Urinary bladder (tissue), 4 donors: ENCODE measurements around the gene DOP1A. TPM values are rescaled to one million over a fixed set of nuclear protein-coding genes. Genes with fewer than 3 reads are reported as not detected.

ENCODE experiments used
- DNase-seq: peaks from one replicate; pipeline ENCODE4 v3.0.0-alpha.2; 2015; ENCODE audit errors: extremely low spot score
- H3K27ac ChIP-seq: one replicate; pipeline ENCODE4 v1.5.1; 2013; ENCODE audit warnings: low read depth, mild to moderate bottlenecking, moderate library complexity
- H3K36me3 ChIP-seq: one replicate; pipeline ENCODE4 v1.6.1; 2013; ENCODE audit warnings: mild to moderate bottlenecking, moderate library complexity; ENCODE audit not compliant: insufficient read depth
- H3K4me1 ChIP-seq: one replicate; pipeline ENCODE4 v1.6.1; 2013; ENCODE audit warnings: mild to moderate bottlenecking, moderate library complexity; ENCODE audit not compliant: insufficient read depth
- H3K4me3 ChIP-seq: one replicate; pipeline ENCODE4 v1.5.1; 2013; ENCODE audit warnings: low read depth, low read length
- WGBS: extraction: QIAGEN DNeasy Blood & Tissue Kit; methylation state at CpG from one replicate; pipeline ENCODE4 v1.1.7; 2013; 5-methylcytosine and 5-hydroxymethylcytosine counted together
- polyA plus RNA-seq: library from polyadenylated mRNA; stranded (reverse); fragments of 200-250 nt; gene quantifications from one replicate; pipeline ENCODE4 v1.2.3, GENCODE V29; 2013
- total RNA-seq: library from RNA; depleted of rRNA; stranded (reverse); fragments of >200 nt; gene quantifications from one replicate; pipeline ENCODE4 v1.2.3, GENCODE V29; 2014
- donor health status: healthy with polysubstance abuse.
- donor health status: healthy.

DOP1A gene
- total and polyA plus RNA-seq, 2 donors: 9.9 to 72.4 TPM

- Histone ChIP-seq H3K4me1 (no peaks in the 10 kb centered on the region), H3K27ac (no peak overlapping the region), H3K4me3 (no peak overlapping the region), H3K36me3 (no peaks in the 10 kb centered on the region)
- WGBS: 72% methylated on average over 5 of the region's 5 CpGs
- no peak for DNase-seq
Observed at GRCh38 chr6:83138118-83138722, 70.7 kb downstream of the DOP1A start.

- DNase-seq: no peak
- Histone ChIP-seq H3K36me3 (no peaks in the 10 kb centered on the region), H3K27ac (no peak overlapping the region), H3K4me1 (no peaks in the 10 kb centered on the region), H3K4me3 (no peak overlapping the region)
- 83% methylated on average over 3 of the region's 3 CpGs for WGBS
Observed at GRCh38 chr6:83138758-83139157, 71.3 kb downstream of the DOP1A start.

- no peak for DNase-seq
Observed at GRCh38 chr6:83151114-83151513, 83.6 kb downstream of the DOP1A start.

GRCh38 chr6:83152913-83153312 lies 85.4 kb downstream of the DOP1A start:
- no peak overlapping the region for H3K27ac ChIP-seq
- no peaks in the 10 kb centered on the region for H3K4me1 ChIP-seq
- no peak for DNase-seq
- WGBS: 100% methylated on average over 1 of the region's 1 CpG
- H3K4me3 ChIP-seq: no peak overlapping the region
- peaks cover 7% of the 10 kb centered on the region for H3K36me3 ChIP-seq

More at GRCh38 chr6:83151114-83151513, 83.6 kb downstream of the DOP1A start:
- no peaks in the 10 kb centered on the region for H3K4me1 ChIP-seq
- no peak overlapping the region for H3K4me3 ChIP-seq
- no peak overlapping the region for H3K27ac ChIP-seq
- 91% methylated on average over 2 of the region's 2 CpGs for WGBS
- peaks cover 7% of the 10 kb centered on the region for H3K36me3 ChIP-seq

GRCh38 chr6:83153883-83154521 lies 86.5 kb downstream of the DOP1A start:
- Histone ChIP-seq H3K36me3 (peaks cover 7% of the 10 kb centered on the region), H3K4me1 (no peaks in the 10 kb centered on the region)
- 81% methylated on average over 4 of the region's 4 CpGs for WGBS

GRCh38 chr6:83155794-83156193 lies 88.3 kb downstream of the DOP1A start:
- no peak for DNase-seq
- Histone ChIP-seq H3K4me1 (no peaks in the 10 kb centered on the region), H3K27ac (no peak overlapping the region), H3K36me3 (peaks cover 5% of the 10 kb centered on the region), H3K4me3 (no peak overlapping the region)
- 33% methylated on average over 2 of the region's 2 CpGs for WGBS

More at GRCh38 chr6:83153883-83154521, 86.5 kb downstream of the DOP1A start:
- no peak for DNase-seq
- H3K4me3 ChIP-seq: no peak overlapping the region
- H3K27ac ChIP-seq: no peak overlapping the region

- Histone ChIP-seq H3K36me3 (no peaks in the 10 kb centered on the region), H3K4me1 (no peaks in the 10 kb centered on the region), H3K4me3 (no peak overlapping the region), H3K27ac (no peak overlapping the region)
- WGBS: 66% methylated on average over 1 of the region's 1 CpG
- no peak for DNase-seq
Observed at GRCh38 chr6:83160167-83160566, 92.7 kb downstream of the DOP1A start.

GRCh38 chr6:83167726-83168278 lies 100.3 kb downstream of the DOP1A start:
- Histone ChIP-seq H3K4me3 (no peak overlapping the region), H3K4me1 (no peaks in the 10 kb centered on the region), H3K27ac (no peak overlapping the region), H3K36me3 (peaks cover 4% of the 10 kb centered on the region)
- 87% methylated on average over 5 of the region's 5 CpGs for WGBS
- no peak for DNase-seq

GRCh38 chr6:83168556-83168955 lies 101.1 kb downstream of the DOP1A start:
- WGBS: 95% methylated on average over 1 of the region's 1 CpG
- H3K27ac ChIP-seq: no peak overlapping the region
- DNase-seq: no peak
- peaks cover 4% of the 10 kb centered on the region for H3K36me3 ChIP-seq
- no peak overlapping the region for H3K4me3 ChIP-seq
- no peaks in the 10 kb centered on the region for H3K4me1 ChIP-seq

- no peak overlapping the region for H3K4me3 ChIP-seq
- H3K36me3 ChIP-seq: peaks cover 4% of the 10 kb centered on the region
- no peak for DNase-seq
- no peaks in the 10 kb centered on the region for H3K4me1 ChIP-seq
- H3K27ac ChIP-seq: no peak overlapping the region
Observed at GRCh38 chr6:83169106-83169505, 101.6 kb downstream of the DOP1A start.

GRCh38 chr6:83169511-83169910 lies 102.0 kb downstream of the DOP1A start:
- 28% methylated on average over 1 of the region's 1 CpG for WGBS
- Histone ChIP-seq H3K27ac (no peak overlapping the region), H3K4me1 (no peaks in the 10 kb centered on the region), H3K4me3 (no peak overlapping the region), H3K36me3 (peaks cover 4% of the 10 kb centered on the region)
- DNase-seq: no peak

GRCh38 chr6:83176246-83176645 lies 108.8 kb downstream of the DOP1A start:
- Histone ChIP-seq H3K4me3 (no peak overlapping the region), H3K36me3 (peaks cover 1% of the 10 kb centered on the region), H3K27ac (no peak overlapping the region), H3K4me1 (no peaks in the 10 kb centered on the region)
- WGBS: 39% methylated on average over 4 of the region's 4 CpGs
- no peak for DNase-seq

- Histone ChIP-seq H3K36me3 (peaks cover 1% of the 10 kb centered on the region), H3K4me1 (no peaks in the 10 kb centered on the region), H3K4me3 (no peak overlapping the region), H3K27ac (no peak overlapping the region)
- DNase-seq: no peak
Observed at GRCh38 chr6:83180426-83180950, 113.0 kb downstream of the DOP1A start.

- DNase-seq: no peak
- Histone ChIP-seq H3K4me3 (no peak overlapping the region), H3K27ac (no peak overlapping the region), H3K36me3 (peaks cover 1% of the 10 kb centered on the region), H3K4me1 (no peaks in the 10 kb centered on the region)
- 85% methylated on average over 1 of the region's 1 CpG for WGBS
Observed at GRCh38 chr6:83182114-83182513, 114.6 kb downstream of the DOP1A start.
